ENCODE data around the gene KANK4.

Gene KANK4

DNA sequence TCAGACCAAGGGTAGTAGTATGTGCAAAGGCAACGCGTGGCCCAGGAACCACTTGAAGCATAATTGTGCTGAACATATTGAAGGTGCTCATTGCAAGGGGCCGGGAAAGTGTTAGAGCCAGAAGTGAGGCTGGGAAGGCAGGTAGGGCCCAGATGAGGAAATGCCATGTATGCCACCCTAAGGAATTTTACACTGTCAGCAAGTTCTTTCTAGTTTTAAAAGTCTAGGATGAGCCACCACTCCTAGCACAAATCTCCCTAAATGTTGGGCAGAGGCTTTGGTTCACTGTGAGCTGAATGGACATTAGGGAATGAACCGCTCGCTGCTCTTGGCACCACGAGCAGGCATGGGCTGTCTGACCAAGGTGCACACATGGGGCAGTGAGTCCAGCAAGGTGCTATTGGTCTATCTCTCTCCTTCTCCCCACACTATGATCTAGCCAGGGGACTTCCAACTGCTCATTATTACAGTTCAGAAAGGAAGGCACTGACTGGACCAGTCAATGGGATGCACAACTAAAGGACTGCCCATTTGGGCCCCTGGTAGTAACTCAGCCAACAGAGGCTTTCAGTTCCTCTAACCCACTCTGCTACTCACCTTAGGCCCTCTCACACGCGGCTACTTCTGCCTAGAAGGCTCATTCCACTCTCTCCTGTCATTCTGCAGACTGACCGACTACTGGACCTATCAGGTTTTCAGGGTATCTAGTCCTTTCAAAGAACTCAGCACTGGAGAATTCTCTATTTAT lies 2.0 kb downstream of the KANK4 start:
- Histone ChIP-seq H3K9me3 (no peaks in the 10 kb centered on the region), H3K4me1 (ENCODE audit: control insufficient read depth in 1 of 2, insufficient read depth in 1 of 2, low read depth in 1 of 2, low read length in 1 of 2) (peaks cover 0 to 6% of the 10 kb centered on the region in 2 experiments), H3K27ac (no peak overlapping the region), H3K4me3 (ENCODE audit: low read depth in 1 of 2, low read length in 1 of 2) (no peak overlapping the region), H3K27me3 (peaks cover 62% of the 10 kb centered on the region), H3K36me3 (no peaks in the 10 kb centered on the region)
- no peak for TF ChIP-seq CTCF (IDR thresholded peaks at IDR 0.05)

DNA sequence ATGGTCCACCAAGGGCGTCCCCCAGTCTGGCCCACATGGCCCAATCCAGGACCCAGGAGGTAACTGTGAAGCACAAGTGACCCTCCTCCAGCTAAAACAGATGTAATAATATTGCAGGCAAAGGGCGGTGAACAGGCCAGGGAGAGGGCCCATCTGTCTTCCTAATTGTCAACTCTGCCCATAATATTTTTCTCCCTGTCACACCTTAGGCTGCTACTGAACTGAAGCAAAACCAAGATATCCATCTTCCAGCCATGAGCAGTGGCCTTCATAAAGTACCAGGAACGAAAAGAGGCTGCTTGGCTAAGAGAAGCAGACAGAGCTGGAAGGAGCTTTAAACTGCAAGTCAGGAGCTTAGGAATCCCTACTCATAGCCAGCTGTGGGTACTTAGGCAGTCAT lies 3.1 kb downstream of the KANK4 start:
- peaks cover 51% of the 10 kb centered on the region for H3K27me3 ChIP-seq
- no peak overlapping the region for H3K27ac ChIP-seq
- H3K36me3 ChIP-seq, result no peaks in the 10 kb centered on the region
- no peak for TF ChIP-seq CTCF (IDR thresholded peaks at IDR 0.05)
- peaks cover 0 to 6% of the 10 kb centered on the region in 2 experiments for H3K4me1 ChIP-seq (ENCODE audit: control insufficient read depth in 1 of 2, insufficient read depth in 1 of 2, low read depth in 1 of 2, low read length in 1 of 2)
- H3K4me3 ChIP-seq (ENCODE audit: low read depth in 1 of 2, low read length in 1 of 2), result no peak overlapping the region
- H3K9me3 ChIP-seq, result no peaks in the 10 kb centered on the region

DNA sequence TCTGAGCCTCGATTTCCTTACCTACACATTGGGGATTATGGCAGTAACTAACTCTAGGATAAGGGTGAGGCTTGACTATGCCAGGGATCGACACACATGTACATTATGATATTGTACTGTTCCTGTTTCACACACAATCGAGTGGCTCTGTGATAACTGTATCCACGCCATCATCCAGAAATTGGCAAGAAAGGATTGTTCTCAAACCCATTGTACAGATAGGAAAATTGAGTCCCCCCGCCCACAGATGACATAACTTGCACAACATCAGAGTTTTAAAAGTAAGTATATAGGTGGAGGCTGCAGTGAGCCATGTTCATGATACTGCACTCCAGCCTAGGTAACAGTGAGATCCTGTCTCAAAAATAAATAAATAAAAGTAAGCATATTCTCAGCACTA lies 3.8 kb downstream of the KANK4 start:
- no peak overlapping the region for H3K4me3 ChIP-seq (ENCODE audit: low read depth in 1 of 2, low read length in 1 of 2)
- peaks cover 44% of the 10 kb centered on the region for H3K27me3 ChIP-seq
- peaks cover 0 to 6% of the 10 kb centered on the region in 2 experiments for H3K4me1 ChIP-seq (ENCODE audit: control insufficient read depth in 1 of 2, insufficient read depth in 1 of 2, low read depth in 1 of 2, low read length in 1 of 2)
- no peak overlapping the region for H3K27ac ChIP-seq
- no peaks in the 10 kb centered on the region for H3K9me3 ChIP-seq
- no peak for TF ChIP-seq CTCF (IDR thresholded peaks at IDR 0.05)
- H3K36me3 ChIP-seq, result no peaks in the 10 kb centered on the region

DNA sequence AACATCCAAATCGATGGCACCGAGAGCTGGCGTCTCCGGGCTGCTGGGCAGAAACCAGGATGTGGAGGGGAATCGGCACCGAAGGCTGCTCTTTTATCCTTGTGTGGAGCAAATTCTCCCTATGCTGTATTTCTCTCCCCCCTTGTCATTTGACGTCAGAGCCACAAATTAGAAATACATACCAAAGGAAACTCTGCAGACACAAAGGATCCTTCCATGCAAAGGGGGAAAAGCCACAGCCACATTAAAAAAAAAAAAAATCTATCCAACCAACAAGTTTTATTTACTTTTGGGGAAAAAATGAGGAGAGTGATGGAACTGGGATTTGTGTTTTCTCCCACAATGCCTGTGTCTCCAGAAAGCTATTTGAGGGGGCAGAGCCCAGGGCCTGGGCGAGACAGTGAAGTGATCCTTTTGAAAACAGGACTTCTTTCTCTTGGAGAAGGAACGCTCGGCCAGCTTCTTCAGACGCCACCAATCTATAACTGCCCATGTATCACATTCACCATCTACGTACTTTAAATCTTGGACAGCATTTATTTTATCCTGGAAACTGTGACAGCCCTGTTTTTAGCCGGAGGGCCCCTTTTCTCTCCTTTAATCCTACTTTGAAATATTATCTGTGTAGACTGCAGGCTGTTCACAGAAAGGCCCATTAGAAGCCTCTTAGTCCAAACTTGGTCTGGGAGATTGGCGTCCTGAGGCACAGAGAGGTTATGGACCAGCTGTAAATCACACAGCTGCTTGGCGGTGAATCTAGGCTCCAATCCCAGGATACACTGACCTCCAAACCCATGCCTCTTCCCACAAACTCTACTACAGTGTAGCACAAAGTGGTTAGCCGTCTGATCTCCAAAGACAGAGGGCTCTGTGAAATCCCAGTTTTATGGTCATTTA lies 4.5 kb downstream of the KANK4 start:
- Histone ChIP-seq H3K9me3 (no peaks in the 10 kb centered on the region), H3K27me3 (peaks cover 37% of the 10 kb centered on the region), H3K36me3 (no peaks in the 10 kb centered on the region), H3K4me1 (ENCODE audit: control insufficient read depth in 1 of 2, insufficient read depth in 1 of 2, low read depth in 1 of 2, low read length in 1 of 2) (peaks cover 0 to 6% of the 10 kb centered on the region in 2 experiments), H3K4me3 (ENCODE audit: low read depth in 1 of 2, low read length in 1 of 2) (no peak overlapping the region), H3K27ac (no peak overlapping the region)
- TF ChIP-seq CTCF (IDR thresholded peaks at IDR 0.05), result no peak

DNA sequence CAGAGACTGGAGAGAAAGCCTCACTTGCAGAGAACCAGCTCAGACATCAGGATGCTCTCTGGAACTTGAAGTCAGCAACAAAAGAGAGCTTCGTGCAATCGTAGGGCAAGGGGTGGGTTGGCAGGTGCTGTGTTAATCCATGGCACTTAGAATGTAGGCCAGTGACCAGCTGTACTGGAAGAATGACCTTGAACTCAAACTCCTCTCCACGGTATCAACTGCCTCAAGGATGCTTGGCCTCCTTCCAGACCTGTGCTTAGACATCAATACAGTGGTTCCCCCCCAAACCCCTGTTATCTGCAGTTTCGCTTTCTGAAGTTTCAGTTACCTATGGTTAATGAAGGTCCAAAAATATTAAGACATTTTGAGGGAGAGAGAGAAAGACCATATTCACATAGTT lies 6.5 kb downstream of the KANK4 start:
- Histone ChIP-seq H3K27me3 (peaks cover 17% of the 10 kb centered on the region), H3K36me3 (no peaks in the 10 kb centered on the region)
- TF ChIP-seq CTCF (IDR thresholded peaks at IDR 0.05), result no peak

More for the DNA sequence above, 6.5 kb downstream of the KANK4 start:
- no peaks in the 10 kb centered on the region for H3K4me1 ChIP-seq (ENCODE audit: control insufficient read depth in 1 of 2, insufficient read depth in 1 of 2, low read depth in 1 of 2, low read length in 1 of 2)
- H3K27ac ChIP-seq, result no peak overlapping the region
- H3K9me3 ChIP-seq, result no peaks in the 10 kb centered on the region
- H3K4me3 ChIP-seq (ENCODE audit: low read depth in 1 of 2, low read length in 1 of 2), result no peak overlapping the region
